Common myeloid progenitor, CD34-positive (primary cell): ENCODE data around the gene RCAN2.

Source experiments
- CTCF ChIA-PET: fragments of 350-600 bp; sonication (Branson Sonifier 250); formaldehyde crosslinking; loops from one replicate; lab custom pipeline; 2021; ENCODE audit warnings: antibody characterized with exemption; lab: Charles Lee
- POLR2A ChIA-PET: fragments of 350-600 bp; sonication (Branson Sonifier 250); formaldehyde crosslinking; loops from one replicate; lab custom pipeline; 2021; ENCODE audit warnings: antibody characterized with exemption; lab: Charles Lee
- DNase-seq, 3 donors: peaks; one replicate each; pipeline versions ENCODE4 v3.0.0 to v3.0.0-alpha.2; 2013
- H3K27ac ChIP-seq, 2 experiments: 1 replicate in 1 of 2; 2 replicates in 1 of 2; pipeline ENCODE4 v1.7.0; 2013; ENCODE audit warnings: inconsistent platforms in 2 of 2, low read length in 2 of 2, mild to moderate bottlenecking in 2 of 2, low read depth in 1 of 2, moderate library complexity in 1 of 2; ENCODE audit not compliant: severe bottlenecking in 2 of 2, insufficient read depth in 1 of 2, poor library complexity in 1 of 2
- H3K27me3 ChIP-seq, 5 experiments: replicated peaks in 2 of 5; 1 replicate in 3 of 5; 2 replicates in 2 of 5; pipeline versions ENCODE4 v1.6.1 to v1.7.0; 2013; ENCODE audit warnings: low read length in 4 of 5, mild to moderate bottlenecking in 2 of 5, moderate library complexity in 2 of 5, inconsistent platforms in 1 of 5; ENCODE audit not compliant: insufficient read depth in 5 of 5, control insufficient read depth in 4 of 5
- H3K36me3 ChIP-seq, 4 experiments: 1 replicate in 2 of 4; 2 replicates in 2 of 4; pipeline versions ENCODE4 v1.6.1 to v1.7.0; 2013; ENCODE audit warnings: low read length in 3 of 4, control low read depth in 1 of 4, mild to moderate bottlenecking in 1 of 4; ENCODE audit not compliant: control insufficient read depth in 4 of 4, insufficient read depth in 4 of 4
- H3K4me1 ChIP-seq, 4 experiments: 1 replicate in 3 of 4; 2 replicates in 1 of 4; pipeline versions ENCODE4 v1.6.1 to v1.7.1; 2013; ENCODE audit warnings: low read length in 3 of 4, mild to moderate bottlenecking in 3 of 4, control low read depth in 1 of 4, inconsistent platforms in 1 of 4, moderate library complexity in 1 of 4; ENCODE audit not compliant: control insufficient read depth in 4 of 4, insufficient read depth in 4 of 4; ENCODE audit errors: control extremely low read depth in 1 of 4
- H3K4me3 ChIP-seq, 7 experiments: 1 replicate in 4 of 7; 2 replicates in 3 of 7; pipeline versions ENCODE4 v1.5.1 to v1.7.0; 2013; ENCODE audit warnings: mild to moderate bottlenecking in 7 of 7, low read length in 6 of 7, moderate library complexity in 6 of 7, inconsistent platforms in 2 of 7, low read depth in 2 of 7, control low read depth in 1 of 7; ENCODE audit not compliant: insufficient read depth in 4 of 7, control insufficient read depth in 1 of 7; ENCODE audit errors: extremely low read depth in 1 of 7
- H3K9me3 ChIP-seq, 5 experiments: 1 replicate in 4 of 5; 2 replicates in 1 of 5; pipeline versions ENCODE4 v1.6.1 to v1.7.1; 2013; ENCODE audit warnings: low read length in 4 of 5, mild to moderate bottlenecking in 2 of 5, inconsistent platforms in 1 of 5, low read depth in 1 of 5, moderate library complexity in 1 of 5; ENCODE audit not compliant: control insufficient read depth in 4 of 5, insufficient read depth in 2 of 5; ENCODE audit errors: control extremely low read depth in 1 of 5
- WGBS: methylation state at CpG from one replicate; pipeline ENCODE4 v1.1.5; 2013; ENCODE audit not compliant: insufficient coverage; 5-methylcytosine and 5-hydroxymethylcytosine counted together

The RCAN2 gene

DNA sequence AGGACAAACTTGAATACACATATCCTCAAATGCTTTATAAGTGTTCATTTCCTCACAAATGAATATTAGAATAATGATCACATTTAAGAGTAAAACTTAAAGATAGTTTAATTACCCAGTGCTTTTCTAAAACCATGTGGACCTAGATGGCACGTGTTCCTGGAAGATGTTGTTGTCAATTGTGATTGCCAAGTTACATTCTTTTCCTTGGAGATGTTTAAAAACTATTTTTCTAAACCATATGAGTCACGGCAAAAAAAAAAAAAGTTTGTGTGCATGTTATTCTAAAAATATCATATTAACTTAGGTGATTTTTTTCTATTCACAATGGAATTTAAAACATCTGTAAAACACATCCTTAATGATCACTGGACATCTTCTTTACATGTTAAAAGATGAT, 51.1 kb downstream of the RCAN2 start:
- Histone ChIP-seq H3K9me3 (peaks cover 0 to 6% (median 2%) of the 10 kb centered on the region in 5 experiments), H3K4me3 (no peak overlapping the region), H3K36me3 (no peaks in the 10 kb centered on the region), H3K4me1 (peaks cover 0 to 9% (median 0%) of the 10 kb centered on the region in 4 experiments), H3K27me3 (no peaks in the 10 kb centered on the region), H3K27ac (no peak overlapping the region)
- POLR2A ChIA-PET, result no interaction called here
- no peak for DNase-seq
- CTCF ChIA-PET, result no interaction called here
- WGBS, result no CpG with 5 or more reads among the region's 2 CpGs

DNA sequence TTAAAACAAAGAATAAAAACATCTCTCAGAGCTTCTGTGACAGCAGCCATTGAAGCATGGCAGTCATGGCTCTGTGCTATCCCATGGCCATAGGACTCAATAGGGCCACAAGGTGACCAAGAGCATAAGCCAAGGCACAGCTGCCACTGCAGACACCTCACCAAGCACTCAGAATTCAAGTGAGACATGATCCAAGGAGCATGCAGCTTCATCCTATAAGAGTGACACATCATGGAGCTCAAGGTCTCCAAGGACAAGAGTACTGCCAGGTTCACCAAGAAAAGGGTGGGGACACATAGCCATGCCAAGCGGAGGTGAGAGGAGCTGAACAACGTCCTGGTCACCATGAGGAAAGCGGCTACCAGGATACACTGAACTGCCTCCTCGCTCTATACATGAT, 53.0 kb downstream of the RCAN2 start:
- no peaks in the 10 kb centered on the region for H3K27me3 ChIP-seq
- H3K4me3 ChIP-seq, result no peak overlapping the region
- no peaks in the 10 kb centered on the region for H3K36me3 ChIP-seq
- H3K9me3 ChIP-seq, result peaks cover 0 to under 1% (median 0%) of the 10 kb centered on the region in 5 experiments
- POLR2A ChIA-PET, result no interaction called here
- no peak for DNase-seq
- H3K4me1 ChIP-seq, result peaks cover 0 to 9% (median 0%) of the 10 kb centered on the region in 4 experiments
- CTCF ChIA-PET, result interaction anchor here (1.1 to 1.4 kb wide), 2 partner anchors 19 to 52 kb away, joined by 3 read pairs; no protein-coding TSS in a partner anchor
- no peak overlapping the region for H3K27ac ChIP-seq
- no CpG with 5 or more reads among the region's 4 CpGs for WGBS

DNA sequence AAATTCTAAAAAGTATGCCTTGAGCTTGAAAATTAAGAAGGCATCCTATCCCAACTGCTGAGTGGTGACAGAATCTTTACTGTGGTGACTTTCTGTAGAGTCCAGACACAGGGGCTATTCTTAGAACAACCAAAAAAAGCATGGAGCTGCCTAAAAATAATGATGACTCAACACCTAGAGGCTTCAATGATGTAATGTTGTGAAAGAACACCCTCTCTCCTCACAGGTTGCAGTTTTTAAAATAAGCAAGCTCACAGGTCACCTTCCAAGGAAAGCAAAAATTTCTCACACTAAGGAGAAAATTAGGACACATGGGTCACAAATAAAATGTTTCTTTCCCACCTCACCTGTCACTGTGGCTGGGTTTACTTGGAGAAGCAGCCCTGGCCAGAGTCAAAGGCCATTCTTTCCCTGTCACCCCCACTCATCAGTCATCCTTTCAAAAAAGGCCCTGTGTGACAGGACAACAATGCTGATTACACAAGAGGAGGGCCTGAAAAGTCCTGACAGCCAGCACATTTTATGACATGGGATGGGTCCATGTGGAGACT, 53.5 kb downstream of the RCAN2 start:
- CTCF ChIA-PET, result interaction anchor here (1.4 kb wide), 1 partner anchor 19 kb away, joined by 3 read pairs; no protein-coding TSS in a partner anchor

DNA sequence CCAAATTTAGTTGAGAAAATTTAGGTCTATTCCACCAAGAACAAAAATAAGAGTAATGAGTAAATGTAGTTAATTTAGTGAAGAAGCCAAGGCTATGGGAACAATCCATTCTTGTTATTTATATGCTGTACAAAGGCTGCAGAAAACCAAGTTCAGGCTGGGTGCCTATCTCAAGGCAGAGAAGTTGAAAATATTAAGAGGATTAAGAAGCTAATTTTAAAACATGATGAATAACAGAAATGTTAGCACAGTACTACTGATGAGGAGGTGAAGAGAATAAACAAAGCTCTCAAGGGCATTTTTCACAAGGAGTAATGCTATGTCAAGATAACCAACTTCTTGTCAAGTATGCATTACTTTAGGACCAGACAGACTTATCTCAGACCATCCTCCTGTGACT, 68.6 kb downstream of the RCAN2 start:
- Histone ChIP-seq H3K27ac (no peak overlapping the region), H3K4me3 (no peak overlapping the region), H3K27me3 (no peaks in the 10 kb centered on the region), H3K36me3 (no peaks in the 10 kb centered on the region), H3K9me3 (no peaks in the 10 kb centered on the region), H3K4me1 (peaks cover 0 to 2% (median 0%) of the 10 kb centered on the region in 4 experiments)
- DNase-seq, result no peak
- ChIA-PET CTCF (interaction anchor here (3.1 kb wide), 1 partner anchor 11 kb away, joined by 16 read pairs; no protein-coding TSS in a partner anchor), POLR2A (no interaction called here)

More for the DNA sequence above, 53.5 kb downstream of the RCAN2 start:
- POLR2A ChIA-PET, result no interaction called here
- no peak for DNase-seq
- peaks cover 0 to 9% (median 0%) of the 10 kb centered on the region in 4 experiments for H3K4me1 ChIP-seq
- H3K36me3 ChIP-seq, result no peaks in the 10 kb centered on the region
- H3K9me3 ChIP-seq, result peaks cover 0 to 2% (median 0%) of the 10 kb centered on the region in 5 experiments
- H3K27ac ChIP-seq, result no peak overlapping the region
- no peaks in the 10 kb centered on the region for H3K27me3 ChIP-seq
- H3K4me3 ChIP-seq, result no peak overlapping the region

GRCh38 chr6:46421939-46422338, 69.3 kb downstream of the RCAN2 start:
- Histone ChIP-seq H3K4me1 (peaks cover 0 to 2% (median 0%) of the 10 kb centered on the region in 4 experiments), H3K36me3 (no peaks in the 10 kb centered on the region), H3K9me3 (no peaks in the 10 kb centered on the region), H3K27ac (no peak overlapping the region), H3K4me3 (no peak overlapping the region), H3K27me3 (no peaks in the 10 kb centered on the region)
- WGBS, result 86% methylated on average over 1 of the region's 3 CpGs
- DNase-seq, result no peak
- ChIA-PET CTCF (interaction anchor here (1.6 to 3.1 kb wide), 2 partner anchors 11 to 623 kb away, joined by 3 to 16 read pairs; no protein-coding TSS in a partner anchor), POLR2A (no interaction called here)

DNA sequence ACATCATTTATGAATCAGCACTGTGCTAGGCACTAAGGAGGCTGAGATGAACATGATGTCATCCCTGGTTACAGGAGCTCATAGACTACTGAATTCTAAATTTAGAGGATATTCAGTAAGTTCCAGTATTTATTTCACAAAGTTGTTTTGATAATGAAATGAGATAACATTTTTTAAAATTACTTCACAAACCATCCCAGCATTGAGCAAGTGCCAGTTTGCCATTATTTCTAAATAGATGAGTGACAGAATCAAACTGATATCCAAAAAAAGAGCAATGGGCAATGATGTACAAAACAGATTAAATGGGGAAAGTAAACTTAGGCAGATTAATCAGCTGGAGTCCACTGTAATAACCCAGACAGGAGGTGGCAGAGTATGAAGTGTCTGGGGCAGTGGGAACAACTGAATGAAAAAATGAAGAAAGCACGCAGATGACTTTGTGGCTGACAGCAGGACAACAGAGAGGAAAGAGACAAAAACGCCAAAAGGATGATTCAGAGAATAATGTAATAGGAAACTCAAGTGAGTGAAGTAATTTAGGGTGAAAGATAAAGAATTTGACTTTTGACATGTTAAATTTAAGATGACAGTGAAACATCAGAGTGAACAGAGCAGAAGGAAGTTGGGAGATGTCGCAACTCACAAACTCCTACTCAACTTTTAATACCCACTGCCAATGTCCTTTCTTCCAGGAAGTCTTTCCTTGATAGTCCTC, 70.2 kb downstream of the RCAN2 start:
- no peaks in the 10 kb centered on the region for H3K27me3 ChIP-seq
- ChIA-PET CTCF (interaction anchor here (0.9 to 3.1 kb wide), 4 partner anchors 10 to 624 kb away, joined by 3 to 21 read pairs (median 10); no protein-coding TSS in a partner anchor), POLR2A (no interaction called here)
- H3K9me3 ChIP-seq, result no peaks in the 10 kb centered on the region
- WGBS, result 100% methylated on average over 2 of the region's 3 CpGs
- peaks cover 0 to 2% (median 0%) of the 10 kb centered on the region in 4 experiments for H3K4me1 ChIP-seq
- H3K27ac ChIP-seq, result no peak overlapping the region
- no peak for DNase-seq
- H3K36me3 ChIP-seq, result no peaks in the 10 kb centered on the region
- H3K4me3 ChIP-seq, result no peak overlapping the region

DNA sequence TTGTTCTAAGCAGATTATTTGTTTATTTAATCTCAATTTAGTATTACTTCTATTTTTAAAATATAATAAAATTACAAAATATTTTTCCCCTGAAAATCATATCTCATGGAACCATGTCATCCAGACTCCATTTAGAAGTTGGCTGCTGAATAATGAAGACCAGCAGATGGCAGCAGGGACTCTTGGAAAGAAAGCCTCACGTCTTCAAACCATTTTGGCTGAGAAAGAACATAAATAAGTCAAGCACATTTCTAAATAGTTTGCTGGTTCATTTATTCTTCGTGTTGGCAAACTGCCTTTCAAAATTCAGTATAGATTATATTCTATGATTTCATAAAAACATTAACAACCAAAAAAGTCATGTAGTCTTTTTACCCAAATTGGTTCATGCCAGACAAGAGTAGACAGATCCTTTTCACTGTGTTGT, 71.7 kb downstream of the RCAN2 start:
- H3K27ac ChIP-seq, result no peak overlapping the region
- WGBS, result no CpG with 5 or more reads among the region's 2 CpGs
- POLR2A ChIA-PET, result no interaction called here
- no peaks in the 10 kb centered on the region for H3K27me3 ChIP-seq
- CTCF ChIA-PET, result interaction anchor here (0.6 to 2.8 kb wide), 10 partner anchors 10 to 570 kb away, joined by 3 to 21 read pairs (median 3); no protein-coding TSS in a partner anchor
- no peaks in the 10 kb centered on the region for H3K36me3 ChIP-seq
- peaks cover 0 to 2% (median 0%) of the 10 kb centered on the region in 4 experiments for H3K4me1 ChIP-seq
- peak; percentile 66 to 83 (median 78) for DNase-seq
- H3K4me3 ChIP-seq, result no peak overlapping the region
- no peaks in the 10 kb centered on the region for H3K9me3 ChIP-seq
